T1000 (cell line): Measurements from ENCODE around the gene PCDHGA9.
"Not testable (repeated sequence)": the region's sequence is repeated elsewhere in the genome, so short reads cannot be mapped to it uniquely, and the experiment has no call there.

Source experiments
- DNase-seq: peaks from one replicate; lab custom pipeline; 2025; ENCODE audit warnings: mixed read lengths; lab: John Stamatoyannopoulos, UW

Gene PCDHGA9

GRCh38 chr5:141402553-141403243, at the start of gene PCDHGA9:
Gene PCDHGA9 (plus strand): TSS chr5:141402778. CDS start chr5:141402953, 175 bp downstream.
- DNase-seq: no peak

- no peak for DNase-seq
Observed at GRCh38 chr5:141354900-141355469, 47.6 kb upstream of the PCDHGA9 start, which contains the start of gene PCDHGA4. Gene PCDHGA4 (plus strand): TSS chr5:141355021. CDS start chr5:141355108, 87 bp downstream.

GRCh38 chr5:141355641-141356040, 46.9 kb upstream of the PCDHGA9 start:
- no peak for DNase-seq

GRCh38 chr5:141356133-141356532, 46.4 kb upstream of the PCDHGA9 start:
- DNase-seq: no peak

- no peak for DNase-seq
Observed at GRCh38 chr5:141356950-141357349, 45.6 kb upstream of the PCDHGA9 start.

GRCh38 chr5:141359790-141360426, 42.7 kb upstream of the PCDHGA9 start, which contains the start of gene PCDHGB2:
Gene PCDHGB2 (plus strand): TSS chr5:141359994. CDS start chr5:141360136, 142 bp downstream.
- DNase-seq: no peak

GRCh38 chr5:141360685-141361084, 41.9 kb upstream of the PCDHGA9 start:
- no peak for DNase-seq

GRCh38 chr5:141362719-141363118, 39.9 kb upstream of the PCDHGA9 start:
- DNase-seq: no peak

GRCh38 chr5:141363952-141364660, 38.5 kb upstream of the PCDHGA9 start, which contains the start of gene PCDHGA5:
Gene PCDHGA5 (plus strand): TSS chr5:141364162. CDS start chr5:141364331, 169 bp downstream.
- DNase-seq: no peak

GRCh38 chr5:141366016-141366896, 36.3 kb upstream of the PCDHGA9 start:
- no peak for DNase-seq

- DNase-seq: no peak
Observed at GRCh38 chr5:141369994-141370848, 32.4 kb upstream of the PCDHGA9 start, which contains the start of gene PCDHGB3. Gene PCDHGB3 (plus strand): TSS chr5:141370242. CDS start chr5:141370395, 153 bp downstream.

- no peak for DNase-seq
Observed at GRCh38 chr5:141371572-141372475, 30.8 kb upstream of the PCDHGA9 start.

- no peak for DNase-seq
Observed at GRCh38 chr5:141373673-141374317, 28.8 kb upstream of the PCDHGA9 start, which contains the start of gene PCDHGA6. Gene PCDHGA6 (plus strand): TSS chr5:141373891. CDS start chr5:141374084, 193 bp downstream.

- DNase-seq: no peak
Observed at GRCh38 chr5:141374627-141375026, 28.0 kb upstream of the PCDHGA9 start.

GRCh38 chr5:141375444-141376155, 27.0 kb upstream of the PCDHGA9 start:
- DNase-seq: not testable (repeated sequence)

GRCh38 chr5:141382469-141383294, 19.9 kb upstream of the PCDHGA9 start, which contains the start of gene PCDHGA7:
Gene PCDHGA7 (plus strand): TSS chr5:141382742. CDS start chr5:141382900, 158 bp downstream.
- DNase-seq: no peak

- no peak for DNase-seq
Observed at GRCh38 chr5:141383345-141383744, 19.2 kb upstream of the PCDHGA9 start.
